GM12878 (cell line): Measurements from ENCODE around the gene SNRPB2. TPM values are rescaled to one million over a fixed set of nuclear protein-coding genes. Genes with fewer than 3 reads are reported as not detected.

Experiments
- ATF2 ChIP-seq: IDR thresholded peaks from 2 replicates; pipeline ENCODE4 v1.6.1; 2012; ENCODE audit warnings: low read length, inconsistent platforms
- CBFB ChIP-seq: IDR thresholded peaks from 2 replicates; pipeline ENCODE4 v1.6.1; 2016; ENCODE audit warnings: antibody characterized with exemption, low read depth
- CHD1 ChIP-seq: IDR thresholded peaks from 2 replicates; pipeline ENCODE4 v1.6.1; 2012; ENCODE audit warnings: low read depth, low read length, improper control_type of control experiment
- KDM1A ChIP-seq: fragments of 200-600 bp; sonication (generic); IDR thresholded peaks from 2 replicates; pipeline ENCODE4 v1.6.1; 2016; ENCODE audit warnings: borderline replicate concordance
- MAX ChIP-seq: IDR thresholded peaks from 2 replicates; pipeline ENCODE4 v1.6.1; 2012; ENCODE audit warnings: low read depth, low read length, improper control_type of control experiment
- NR2F1 ChIP-seq: fragments of 450-650 bp; conservative IDR thresholded peaks from 2 replicates; pipeline ENCODE4 v1.6.1; 2017; ENCODE audit warnings: mild to moderate bottlenecking
- RBBP5 ChIP-seq: fragments of 200-600 bp; sonication (generic); conservative IDR thresholded peaks from 2 replicates; pipeline ENCODE4 v1.6.1; 2016
- RELB ChIP-seq: fragments of 450-650 bp; IDR thresholded peaks from 2 replicates; pipeline ENCODE4 v1.6.1; 2017; ENCODE audit warnings: low read depth, mild to moderate bottlenecking, moderate library complexity
- STAT3 ChIP-seq: IDR thresholded peaks from 2 replicates; pipeline ENCODE4 v1.6.1; 2011; ENCODE audit warnings: low read depth, low read length, improper control_type of control experiment
- TBL1XR1 ChIP-seq: IDR thresholded peaks from 2 replicates; pipeline ENCODE4 v1.6.1; 2012; ENCODE audit warnings: low read depth, low read length, improper control_type of control experiment
- YY1 ChIP-seq: IDR thresholded peaks from 2 replicates; pipeline ENCODE4 v1.6.1; 2011; ENCODE audit warnings: low read depth, mild to moderate bottlenecking, low read length
- ZBTB4 ChIP-seq: fragments of 450-650 bp; formaldehyde crosslinking; IDR thresholded peaks from 2 replicates; pipeline ENCODE4 v1.4.0; 2022; ENCODE audit warnings: mild to moderate bottlenecking, moderate library complexity
- ZNF687 ChIP-seq: fragments of 450-650 bp; IDR thresholded peaks from 2 replicates; pipeline ENCODE4 v1.6.1; 2017; ENCODE audit warnings: mild to moderate bottlenecking, moderate library complexity
- polyA plus RNA-seq, 11 experiments: library from polyadenylated mRNA; depleted of rRNA in 4 of 11; unstranded in 6 of 11; stranded (reverse) in 5 of 11; fragments of >200 nt; fragmentation: Nextera tagmentation in 4 of 11; fragmentation: Illumina TruSeq in 1 of 11; extraction: Ambion mirVana in 4 of 11; extraction: Trizol in 1 of 11; gene quantifications; 1 replicate in 1 of 11; 2 replicates in 10 of 11; pipeline versions ENCODE4 v1.2.1 to v1.2.3, GENCODE V29; 2011 to 2016; ENCODE audit warnings: inconsistent platforms in 2 of 11, missing spikeins in 2 of 11, low read depth in 1 of 11
- total RNA-seq, 4 experiments: library from RNA; depleted of rRNA in 3 of 4; stranded (reverse); fragments of >200 nt in 3 of 4; fragmentation: Illumina TruSeq in 1 of 4; extraction: Trizol in 1 of 4; gene quantifications; 2 replicates each; pipeline versions ENCODE4 v1.2.1 to v1.2.3, GENCODE V29; 2013 to 2021
- TF ChIP-seq, protein P1 (sequence below): IDR thresholded peaks from 2 replicates; pipeline ENCODE4 v1.6.1; 2012; ENCODE audit warnings: mild to moderate bottlenecking, low read depth, low read length

The SNRPB2 gene
- total and polyA plus RNA-seq, 10 of the 15 experiments (the other 5 are each of a cell fraction or from before 2014, with no cell fraction given) = 63.5 to 245 (median 136) TPM

- peak; percentile 90 for TF ChIP-seq RELB
- no peak; the same call in 1 of the 2 replicates for TF ChIP-seq TBL1XR1
- TF ChIP-seq YY1 = peak; percentile 94
- peak; percentile 75 for TF ChIP-seq ZNF687
- TF ChIP-seq RBBP5 = no peak
- TF ChIP-seq, protein P1, sequence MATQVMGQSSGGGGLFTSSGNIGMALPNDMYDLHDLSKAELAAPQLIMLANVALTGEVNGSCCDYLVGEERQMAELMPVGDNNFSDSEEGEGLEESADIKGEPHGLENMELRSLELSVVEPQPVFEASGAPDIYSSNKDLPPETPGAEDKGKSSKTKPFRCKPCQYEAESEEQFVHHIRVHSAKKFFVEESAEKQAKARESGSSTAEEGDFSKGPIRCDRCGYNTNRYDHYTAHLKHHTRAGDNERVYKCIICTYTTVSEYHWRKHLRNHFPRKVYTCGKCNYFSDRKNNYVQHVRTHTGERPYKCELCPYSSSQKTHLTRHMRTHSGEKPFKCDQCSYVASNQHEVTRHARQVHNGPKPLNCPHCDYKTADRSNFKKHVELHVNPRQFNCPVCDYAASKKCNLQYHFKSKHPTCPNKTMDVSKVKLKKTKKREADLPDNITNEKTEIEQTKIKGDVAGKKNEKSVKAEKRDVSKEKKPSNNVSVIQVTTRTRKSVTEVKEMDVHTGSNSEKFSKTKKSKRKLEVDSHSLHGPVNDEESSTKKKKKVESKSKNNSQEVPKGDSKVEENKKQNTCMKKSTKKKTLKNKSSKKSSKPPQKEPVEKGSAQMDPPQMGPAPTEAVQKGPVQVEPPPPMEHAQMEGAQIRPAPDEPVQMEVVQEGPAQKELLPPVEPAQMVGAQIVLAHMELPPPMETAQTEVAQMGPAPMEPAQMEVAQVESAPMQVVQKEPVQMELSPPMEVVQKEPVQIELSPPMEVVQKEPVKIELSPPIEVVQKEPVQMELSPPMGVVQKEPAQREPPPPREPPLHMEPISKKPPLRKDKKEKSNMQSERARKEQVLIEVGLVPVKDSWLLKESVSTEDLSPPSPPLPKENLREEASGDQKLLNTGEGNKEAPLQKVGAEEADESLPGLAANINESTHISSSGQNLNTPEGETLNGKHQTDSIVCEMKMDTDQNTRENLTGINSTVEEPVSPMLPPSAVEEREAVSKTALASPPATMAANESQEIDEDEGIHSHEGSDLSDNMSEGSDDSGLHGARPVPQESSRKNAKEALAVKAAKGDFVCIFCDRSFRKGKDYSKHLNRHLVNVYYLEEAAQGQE = no peak
- no peak for TF ChIP-seq KDM1A
- TF ChIP-seq CHD1 = no peak
- TF ChIP-seq MAX = peak; percentile 66; the same call in 1 of the 2 replicates
- TF ChIP-seq ATF2 = no peak
- TF ChIP-seq ZBTB4 (CRISPR knock-in tag) = no peak
- TF ChIP-seq NR2F1 = no peak
- peak; percentile 71; the same call in 1 of the 2 replicates for TF ChIP-seq CBFB
- TF ChIP-seq STAT3 = 0 out of 2 replicates have a peak, but pooled peaks have one; percentile 70
These were observed at the start of gene SNRPB2 (continued) for GRCh38 chr20:16729565-16730460.
